ENCODE results near the gene MRPL49. TPM values are rescaled to one million over a fixed set of nuclear protein-coding genes. Genes with fewer than 3 reads are reported as not detected.
A peak's percentile ranks its signal among the peaks of the same experiment; 100 is the strongest.

MRPL49 gene
- total and polyA plus RNA-seq, 2 of the 13 experiments (the other 11 are each of a cell fraction or from before 2014, with no cell fraction given): 39.2 to 53.3 TPM

- TF ChIP-seq, protein P1, sequence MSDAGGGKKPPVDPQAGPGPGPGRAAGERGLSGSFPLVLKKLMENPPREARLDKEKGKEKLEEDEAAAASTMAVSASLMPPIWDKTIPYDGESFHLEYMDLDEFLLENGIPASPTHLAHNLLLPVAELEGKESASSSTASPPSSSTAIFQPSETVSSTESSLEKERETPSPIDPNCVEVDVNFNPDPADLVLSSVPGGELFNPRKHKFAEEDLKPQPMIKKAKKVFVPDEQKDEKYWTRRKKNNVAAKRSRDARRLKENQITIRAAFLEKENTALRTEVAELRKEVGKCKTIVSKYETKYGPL (CRISPR knock-in tag; IDR thresholded peaks at IDR 0.05): no peak
- TF ChIP-seq ZNF329 (CRISPR knock-in tag; IDR thresholded peaks at IDR 0.05; ENCODE audit: low read depth) (no peak), NFAT5 (CRISPR knock-in tag; IDR thresholded peaks at IDR 0.05) (no peak), HNRNPL (IDR thresholded peaks at IDR 0.05; ENCODE audit: low read depth, low read length) (no peak), ZFP36L1 (CRISPR knock-in tag; IDR thresholded peaks at IDR 0.05) (no peak), IRX3 (CRISPR knock-in tag; IDR thresholded peaks at IDR 0.05; ENCODE audit: borderline replicate concordance, low read depth) (no peak), SNAPC2 (CRISPR knock-in tag; IDR thresholded peaks at IDR 0.05) (no peak), ZBTB20 (CRISPR knock-in tag; IDR thresholded peaks at IDR 0.05; ENCODE audit: borderline replicate concordance, low read depth) (no peak), KLF11 (CRISPR knock-in tag; IDR thresholded peaks at IDR 0.05) (no peak), ZNF567 (CRISPR knock-in tag; IDR thresholded peaks at IDR 0.05; ENCODE audit: borderline replicate concordance) (peak; percentile 71; the same call in 1 of the 2 replicates), SRSF1 (optimal IDR thresholded peaks at IDR 0.05; ENCODE audit: low read depth, low read length) (no peak), STAT5B (CRISPR knock-in tag; IDR thresholded peaks at IDR 0.05) (no peak), ZNF598 (CRISPR knock-in tag; IDR thresholded peaks at IDR 0.05; ENCODE audit: borderline replicate concordance) (peak; percentile 69; the same call in 1 of the 2 replicates)
- TF ChIP-seq, protein P2, sequence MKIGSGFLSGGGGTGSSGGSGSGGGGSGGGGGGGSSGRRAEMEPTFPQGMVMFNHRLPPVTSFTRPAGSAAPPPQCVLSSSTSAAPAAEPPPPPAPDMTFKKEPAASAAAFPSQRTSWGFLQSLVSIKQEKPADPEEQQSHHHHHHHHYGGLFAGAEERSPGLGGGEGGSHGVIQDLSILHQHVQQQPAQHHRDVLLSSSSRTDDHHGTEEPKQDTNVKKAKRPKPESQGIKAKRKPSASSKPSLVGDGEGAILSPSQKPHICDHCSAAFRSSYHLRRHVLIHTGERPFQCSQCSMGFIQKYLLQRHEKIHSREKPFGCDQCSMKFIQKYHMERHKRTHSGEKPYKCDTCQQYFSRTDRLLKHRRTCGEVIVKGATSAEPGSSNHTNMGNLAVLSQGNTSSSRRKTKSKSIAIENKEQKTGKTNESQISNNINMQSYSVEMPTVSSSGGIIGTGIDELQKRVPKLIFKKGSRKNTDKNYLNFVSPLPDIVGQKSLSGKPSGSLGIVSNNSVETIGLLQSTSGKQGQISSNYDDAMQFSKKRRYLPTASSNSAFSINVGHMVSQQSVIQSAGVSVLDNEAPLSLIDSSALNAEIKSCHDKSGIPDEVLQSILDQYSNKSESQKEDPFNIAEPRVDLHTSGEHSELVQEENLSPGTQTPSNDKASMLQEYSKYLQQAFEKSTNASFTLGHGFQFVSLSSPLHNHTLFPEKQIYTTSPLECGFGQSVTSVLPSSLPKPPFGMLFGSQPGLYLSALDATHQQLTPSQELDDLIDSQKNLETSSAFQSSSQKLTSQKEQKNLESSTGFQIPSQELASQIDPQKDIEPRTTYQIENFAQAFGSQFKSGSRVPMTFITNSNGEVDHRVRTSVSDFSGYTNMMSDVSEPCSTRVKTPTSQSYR (CRISPR knock-in tag; IDR thresholded peaks at IDR 0.05; ENCODE audit: borderline replicate concordance): no peak
- TF ChIP-seq, protein P3, sequence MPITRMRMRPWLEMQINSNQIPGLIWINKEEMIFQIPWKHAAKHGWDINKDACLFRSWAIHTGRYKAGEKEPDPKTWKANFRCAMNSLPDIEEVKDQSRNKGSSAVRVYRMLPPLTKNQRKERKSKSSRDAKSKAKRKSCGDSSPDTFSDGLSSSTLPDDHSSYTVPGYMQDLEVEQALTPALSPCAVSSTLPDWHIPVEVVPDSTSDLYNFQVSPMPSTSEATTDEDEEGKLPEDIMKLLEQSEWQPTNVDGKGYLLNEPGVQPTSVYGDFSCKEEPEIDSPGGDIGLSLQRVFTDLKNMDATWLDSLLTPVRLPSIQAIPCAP (CRISPR knock-in tag; IDR thresholded peaks at IDR 0.05; ENCODE audit: low read depth): no peak
Measured at GRCh38 chr11:65112546-65113360, 9.4 kb upstream of the MRPL49 start (continued).

All from HepG2 (cell line).